ENCODE results near the gene ANKRD10.

ANKRD10 gene

GRCh38 chr13:110945928-110946570, 31.2 kb upstream of the ANKRD10 start:
- no peaks in the 10 kb centered on the region for H3K27me3 ChIP-seq (replicated peaks; ENCODE audit: control insufficient read depth, insufficient read depth, low read length, poor library complexity, severe bottlenecking)
- no peaks in the 10 kb centered on the region for H3K9me3 ChIP-seq (ENCODE audit: control insufficient read depth, low read length)
- H3K4me1 ChIP-seq (ENCODE audit: control insufficient read depth, insufficient read depth, low read length, poor library complexity, severe bottlenecking), result no peaks in the 10 kb centered on the region
- no peaks in the 10 kb centered on the region for H3K36me3 ChIP-seq (ENCODE audit: control insufficient read depth, insufficient read depth, low read length)
- DNase-seq, result no peak
- H3K27ac ChIP-seq (ENCODE audit: insufficient read depth, low read length, poor library complexity, severe bottlenecking), result no peak overlapping the region
- no peak overlapping the region for H3K4me3 ChIP-seq (ENCODE audit: insufficient read depth, low read depth, low read length, poor library complexity, severe bottlenecking)

GRCh38 chr13:110944968-110945927, 30.4 kb upstream of the ANKRD10 start:
- DNase-seq, result no peak
- Histone ChIP-seq H3K27me3 (replicated peaks; ENCODE audit: control insufficient read depth, insufficient read depth, low read length, poor library complexity, severe bottlenecking) (no peaks in the 10 kb centered on the region), H3K4me1 (ENCODE audit: control insufficient read depth, insufficient read depth, low read length, poor library complexity, severe bottlenecking) (no peaks in the 10 kb centered on the region), H3K4me3 (ENCODE audit: insufficient read depth, low read depth, low read length, poor library complexity, severe bottlenecking) (no peak overlapping the region), H3K27ac (ENCODE audit: insufficient read depth, low read length, poor library complexity, severe bottlenecking) (no peak overlapping the region), H3K36me3 (ENCODE audit: control insufficient read depth, insufficient read depth, low read length) (no peaks in the 10 kb centered on the region), H3K9me3 (ENCODE audit: control insufficient read depth, low read length) (no peaks in the 10 kb centered on the region)

GRCh38 chr13:110944121-110944967, 29.5 kb upstream of the ANKRD10 start:
- H3K36me3 ChIP-seq (ENCODE audit: control insufficient read depth, insufficient read depth, low read length), result no peaks in the 10 kb centered on the region
- no peaks in the 10 kb centered on the region for H3K27me3 ChIP-seq (replicated peaks; ENCODE audit: control insufficient read depth, insufficient read depth, low read length, poor library complexity, severe bottlenecking)
- no peak for DNase-seq
- H3K27ac ChIP-seq (ENCODE audit: insufficient read depth, low read length, poor library complexity, severe bottlenecking), result no peak overlapping the region
- no peaks in the 10 kb centered on the region for H3K4me1 ChIP-seq (ENCODE audit: control insufficient read depth, insufficient read depth, low read length, poor library complexity, severe bottlenecking)
- no peaks in the 10 kb centered on the region for H3K9me3 ChIP-seq (ENCODE audit: control insufficient read depth, low read length)
- no peak overlapping the region for H3K4me3 ChIP-seq (ENCODE audit: insufficient read depth, low read depth, low read length, poor library complexity, severe bottlenecking)

- Histone ChIP-seq H3K36me3 (ENCODE audit: control insufficient read depth, insufficient read depth, low read length) (no peaks in the 10 kb centered on the region), H3K4me1 (ENCODE audit: control insufficient read depth, insufficient read depth, low read length, poor library complexity, severe bottlenecking) (no peaks in the 10 kb centered on the region), H3K4me3 (ENCODE audit: insufficient read depth, low read depth, low read length, poor library complexity, severe bottlenecking) (no peak overlapping the region), H3K27ac (ENCODE audit: insufficient read depth, low read length, poor library complexity, severe bottlenecking) (no peak overlapping the region), H3K9me3 (ENCODE audit: control insufficient read depth, low read length) (no peaks in the 10 kb centered on the region), H3K27me3 (replicated peaks; ENCODE audit: control insufficient read depth, insufficient read depth, low read length, poor library complexity, severe bottlenecking) (no peaks in the 10 kb centered on the region)
- no peak for DNase-seq
Measured at GRCh38 chr13:110942248-110942981, 27.5 kb upstream of the ANKRD10 start.

GRCh38 chr13:110938662-110939421, 24.0 kb upstream of the ANKRD10 start:
- DNase-seq, result no peak
- no peak overlapping the region for H3K4me3 ChIP-seq (ENCODE audit: insufficient read depth, low read depth, low read length, poor library complexity, severe bottlenecking)
- H3K9me3 ChIP-seq (ENCODE audit: control insufficient read depth, low read length), result peaks cover 2% of the 10 kb centered on the region
- no peaks in the 10 kb centered on the region for H3K4me1 ChIP-seq (ENCODE audit: control insufficient read depth, insufficient read depth, low read length, poor library complexity, severe bottlenecking)
- H3K27ac ChIP-seq (ENCODE audit: insufficient read depth, low read length, poor library complexity, severe bottlenecking), result no peak overlapping the region
- no peaks in the 10 kb centered on the region for H3K27me3 ChIP-seq (replicated peaks; ENCODE audit: control insufficient read depth, insufficient read depth, low read length, poor library complexity, severe bottlenecking)
- no peaks in the 10 kb centered on the region for H3K36me3 ChIP-seq (ENCODE audit: control insufficient read depth, insufficient read depth, low read length)

- no peaks in the 10 kb centered on the region for H3K27me3 ChIP-seq (replicated peaks; ENCODE audit: control insufficient read depth, insufficient read depth, low read length, poor library complexity, severe bottlenecking)
- H3K36me3 ChIP-seq (ENCODE audit: control insufficient read depth, insufficient read depth, low read length), result no peaks in the 10 kb centered on the region
- no peak overlapping the region for H3K27ac ChIP-seq (ENCODE audit: insufficient read depth, low read length, poor library complexity, severe bottlenecking)
- no peak for DNase-seq
- peaks cover 9% of the 10 kb centered on the region for H3K9me3 ChIP-seq (ENCODE audit: control insufficient read depth, low read length)
- no peak overlapping the region for H3K4me3 ChIP-seq (ENCODE audit: insufficient read depth, low read depth, low read length, poor library complexity, severe bottlenecking)
- no peaks in the 10 kb centered on the region for H3K4me1 ChIP-seq (ENCODE audit: control insufficient read depth, insufficient read depth, low read length, poor library complexity, severe bottlenecking)
Measured at GRCh38 chr13:110937511-110938285, 22.8 kb upstream of the ANKRD10 start.

GRCh38 chr13:110936519-110936918, 21.6 kb upstream of the ANKRD10 start:
- no peaks in the 10 kb centered on the region for H3K36me3 ChIP-seq (ENCODE audit: control insufficient read depth, insufficient read depth, low read length)
- peaks cover 2% of the 10 kb centered on the region for H3K27me3 ChIP-seq (replicated peaks; ENCODE audit: control insufficient read depth, insufficient read depth, low read length, poor library complexity, severe bottlenecking)
- H3K4me1 ChIP-seq (ENCODE audit: control insufficient read depth, insufficient read depth, low read length, poor library complexity, severe bottlenecking), result no peaks in the 10 kb centered on the region
- no peak overlapping the region for H3K4me3 ChIP-seq (ENCODE audit: insufficient read depth, low read depth, low read length, poor library complexity, severe bottlenecking)
- DNase-seq, result no peak
- no peak overlapping the region for H3K27ac ChIP-seq (ENCODE audit: insufficient read depth, low read length, poor library complexity, severe bottlenecking)
- peaks cover 9% of the 10 kb centered on the region for H3K9me3 ChIP-seq (ENCODE audit: control insufficient read depth, low read length)

GRCh38 chr13:110932588-110932987, 17.7 kb upstream of the ANKRD10 start:
- no peak overlapping the region for H3K4me3 ChIP-seq (ENCODE audit: insufficient read depth, low read depth, low read length, poor library complexity, severe bottlenecking)
- H3K36me3 ChIP-seq (ENCODE audit: control insufficient read depth, insufficient read depth, low read length), result no peaks in the 10 kb centered on the region
- no peak overlapping the region for H3K27ac ChIP-seq (ENCODE audit: insufficient read depth, low read length, poor library complexity, severe bottlenecking)
- peaks cover 2% of the 10 kb centered on the region for H3K27me3 ChIP-seq (replicated peaks; ENCODE audit: control insufficient read depth, insufficient read depth, low read length, poor library complexity, severe bottlenecking)
- DNase-seq, result no peak
- H3K9me3 ChIP-seq (ENCODE audit: control insufficient read depth, low read length), result peaks cover 9% of the 10 kb centered on the region
- no peaks in the 10 kb centered on the region for H3K4me1 ChIP-seq (ENCODE audit: control insufficient read depth, insufficient read depth, low read length, poor library complexity, severe bottlenecking)
